Measurements from ENCODE around the gene C11orf24.

- TF ChIP-seq POLR2A (IDR thresholded peaks at IDR 0.05) (no peak), CTCF (IDR thresholded peaks at IDR 0.05) (no peak), EP300 (IDR thresholded peaks at IDR 0.05) (no peak)
Observed at GRCh38 chr11:68295940-68296339, 24.2 kb upstream of the C11orf24 start.
